Peyer's patch (tissue), 4 donors: ENCODE measurements around the gene LRRN4CL. TPM values are rescaled to one million over a fixed set of nuclear protein-coding genes. Genes with fewer than 3 reads are reported as not detected.
"Not testable (repeated sequence)": the region's sequence is repeated elsewhere in the genome, so short reads cannot be mapped to it uniquely, and the experiment has no call there.

Experiments used
- DNase-seq, 3 donors: peaks; one replicate each; pipeline ENCODE4 v3.0.0-alpha.2; 2017 to 2019
- H3K27ac ChIP-seq, 4 donors: fragments of 200-600 bp; sonication (generic); one replicate each; pipeline ENCODE4 v1.5.1; 2016 to 2019
- H3K27me3 ChIP-seq, 2 donors: fragments of 200-600 bp; sonication (generic); one replicate each; pipeline ENCODE4 v1.5.1; 2019
- H3K36me3 ChIP-seq, 3 donors: fragments of 200-600 bp; sonication (generic); one replicate each; pipeline ENCODE4 v1.5.1; 2016 to 2019
- H3K4me1 ChIP-seq, 4 donors: fragments of 200-600 bp; sonication (generic); one replicate each; pipeline ENCODE4 v1.5.1; 2016 to 2019
- H3K4me3 ChIP-seq, 4 donors: fragments of 200-600 bp; sonication (generic); 1 replicate in 3 of 4; 2 replicates in 1 of 4; pipeline ENCODE4 v1.5.1; 2016 to 2019; ENCODE audit warnings: mild to moderate bottlenecking in 1 of 4
- H3K9me3 ChIP-seq, 4 donors: fragments of 200-600 bp; sonication (generic); one replicate each; pipeline ENCODE4 v1.5.1; 2016 to 2019; ENCODE audit warnings: mild to moderate bottlenecking in 1 of 4
- CTCF ChIP-seq, 6 experiments: fragments of 450-650 bp in 4 of 6; fragments of 200-600 bp in 2 of 6; sonication (generic) in 1 of 6; IDR thresholded peaks; one replicate each; pipeline ENCODE4 v1.5.1; 2017 to 2019; ENCODE audit warnings: antibody characterized with exemption in 6 of 6, mild to moderate bottlenecking in 3 of 6, moderate library complexity in 1 of 6
- POLR2A ChIP-seq, 2 donors: fragments of 450-650 bp; IDR thresholded peaks; one replicate each; pipeline ENCODE4 v1.5.1; 2017; ENCODE audit warnings: antibody characterized with exemption in 2 of 2, mild to moderate bottlenecking in 2 of 2, moderate library complexity in 2 of 2
- total RNA-seq, 4 donors: library from RNA; depleted of rRNA; stranded (reverse); fragments of >200 nt; gene quantifications; one replicate each; pipeline ENCODE4 v1.1.0, GENCODE V29; 2016

Gene LRRN4CL
- total RNA-seq, 4 donors from 2014 or later = 5.4 to 11.6 (median 8.8) TPM

- H3K9me3 ChIP-seq = no peaks in the 10 kb centered on the region
- H3K4me3 ChIP-seq = peak overlapping the region; percentile 78 to 97 (median 90)
- H3K4me1 ChIP-seq = peaks cover 0 to 29% (median 4%) of the 10 kb centered on the region in 4 donors
- no peaks in the 10 kb centered on the region for H3K27me3 ChIP-seq
- DNase-seq = no peak
- H3K27ac ChIP-seq = peak overlapping the region; percentile 79 to 92 (median 89)
- TF ChIP-seq CTCF (IDR thresholded peaks at IDR 0.05) (no peak), POLR2A (IDR thresholded peaks at IDR 0.05) (no peak)
- H3K36me3 ChIP-seq = peaks cover 0 to 38% (median 0%) of the 10 kb centered on the region in 3 donors
Observed at GRCh38 chr11:62678433-62678769, 10.9 kb downstream of the LRRN4CL start.

- H3K36me3 ChIP-seq = peaks cover 0 to 38% (median 0%) of the 10 kb centered on the region in 3 donors
- H3K27me3 ChIP-seq = no peaks in the 10 kb centered on the region
- peak overlapping the region in 2 of 4 donors; percentile 78 to 97 for H3K4me3 ChIP-seq
- TF ChIP-seq POLR2A (IDR thresholded peaks at IDR 0.05) (no peak), CTCF (IDR thresholded peaks at IDR 0.05) (no peak)
- H3K9me3 ChIP-seq = no peaks in the 10 kb centered on the region
- H3K4me1 ChIP-seq = peaks cover 0 to 35% (median 7%) of the 10 kb centered on the region in 4 donors
- no peak for DNase-seq
- no peak overlapping the region for H3K27ac ChIP-seq
Observed at GRCh38 chr11:62677714-62678113, 11.6 kb downstream of the LRRN4CL start.

GRCh38 chr11:62677156-62677555 is 12.2 kb downstream of the LRRN4CL start:
- Histone ChIP-seq H3K4me3 (no peak overlapping the region), H3K27ac (no peak overlapping the region), H3K9me3 (no peaks in the 10 kb centered on the region), H3K27me3 (no peaks in the 10 kb centered on the region), H3K36me3 (peaks cover 0 to 38% (median 0%) of the 10 kb centered on the region in 3 donors), H3K4me1 (peaks cover 0 to 40% (median 11%) of the 10 kb centered on the region in 4 donors)
- DNase-seq = no peak
- TF ChIP-seq POLR2A (IDR thresholded peaks at IDR 0.05) = no peak
- no peak for TF ChIP-seq CTCF (IDR thresholded peaks at IDR 0.05)

GRCh38 chr11:62676698-62677097 is 12.6 kb downstream of the LRRN4CL start:
- Histone ChIP-seq H3K9me3 (no peaks in the 10 kb centered on the region), H3K4me3 (no peak overlapping the region), H3K27me3 (no peaks in the 10 kb centered on the region), H3K4me1 (peaks cover 0 to 40% (median 11%) of the 10 kb centered on the region in 4 donors), H3K27ac (no peak overlapping the region), H3K36me3 (peaks cover 0 to 38% (median 0%) of the 10 kb centered on the region in 3 donors)
- TF ChIP-seq POLR2A (IDR thresholded peaks at IDR 0.05) = no peak
- no peak for DNase-seq

- Histone ChIP-seq H3K36me3 (peaks cover 0 to 38% (median 0%) of the 10 kb centered on the region in 3 donors), H3K4me1 (peaks cover 0 to 46% (median 13%) of the 10 kb centered on the region in 4 donors)
- not testable (repeated sequence) for H3K27me3 ChIP-seq, H3K4me3 ChIP-seq, H3K9me3 ChIP-seq, H3K27ac ChIP-seq, DNase-seq
Observed at GRCh38 chr11:62675415-62675814, 13.9 kb downstream of the LRRN4CL start.

- H3K27me3 ChIP-seq = no peaks in the 10 kb centered on the region
- no peak for DNase-seq
- H3K9me3 ChIP-seq = no peaks in the 10 kb centered on the region
- peak overlapping the region in 2 of 4 donors; percentile 23 to 91 for H3K27ac ChIP-seq
- peak overlapping the region in 1 of 4 donors; percentile 81 for H3K4me3 ChIP-seq
- TF ChIP-seq POLR2A (IDR thresholded peaks at IDR 0.05) (no peak), CTCF (IDR thresholded peaks at IDR 0.05) (no peak)
- peaks cover 0 to 38% (median 0%) of the 10 kb centered on the region in 3 donors for H3K36me3 ChIP-seq
- H3K4me1 ChIP-seq = peaks cover 0 to 52% (median 15%) of the 10 kb centered on the region in 4 donors
Observed at GRCh38 chr11:62673196-62673525, 16.2 kb downstream of the LRRN4CL start.
